Activated CD4-positive, alpha-beta T cell treated with anti-CD3 and anti-CD28 coated beads for 4 hours (primary cell): ENCODE data around the gene RGPD3.
"Not testable (repeated sequence)": the region's sequence is repeated elsewhere in the genome, so short reads cannot be mapped to it uniquely, and the experiment has no call there.

Source experiments
- DNase-seq, 2 donors: peaks; one replicate each; pipeline ENCODE4 v3.0.0-alpha.2; 2020

The RGPD3 gene

DNA sequence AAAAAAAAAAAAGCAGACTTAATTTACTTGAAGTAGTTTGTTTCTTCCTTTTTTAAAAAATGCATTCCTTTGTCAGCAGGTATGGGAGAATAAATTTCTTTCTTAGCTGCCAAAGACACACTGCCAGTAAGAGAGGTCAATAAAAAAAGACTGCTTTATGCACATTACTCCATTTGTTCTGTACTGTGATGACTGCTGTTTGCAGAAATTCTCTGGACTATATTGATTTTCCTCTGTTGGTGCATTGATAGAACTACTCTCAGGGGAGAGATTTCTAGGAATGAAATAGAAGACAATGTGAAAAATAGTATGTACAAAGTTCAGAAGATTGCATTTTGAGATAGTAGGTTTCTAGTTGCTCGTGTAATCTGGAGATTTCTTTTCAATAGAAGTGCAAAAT lies 11.3 kb upstream of the RGPD3 start:
- DNase-seq = not testable (repeated sequence)

DNA sequence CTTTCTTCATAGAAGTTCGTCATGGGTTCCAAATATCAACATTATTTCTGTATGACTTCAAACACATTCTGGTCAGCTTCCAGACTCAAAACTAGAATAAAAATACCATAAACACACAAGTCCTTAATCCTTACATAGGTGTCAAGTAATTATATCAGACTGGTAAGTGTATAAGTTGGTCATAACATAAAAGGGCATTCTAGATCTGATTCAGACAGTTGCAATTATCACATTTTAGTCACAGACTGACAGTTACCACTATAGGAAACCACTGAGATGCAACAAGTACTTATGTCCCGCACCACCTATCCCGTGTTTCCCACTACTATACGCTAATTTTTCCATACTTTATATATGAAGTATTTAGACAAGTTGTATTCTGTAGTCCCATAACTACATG lies 9.4 kb upstream of the RGPD3 start:
- DNase-seq = not testable (repeated sequence)

- DNase-seq = peak; percentile 17 to 49
Observed at GRCh38 chr2:106470658-106471057, 2.4 kb upstream of the RGPD3 start.

DNA sequence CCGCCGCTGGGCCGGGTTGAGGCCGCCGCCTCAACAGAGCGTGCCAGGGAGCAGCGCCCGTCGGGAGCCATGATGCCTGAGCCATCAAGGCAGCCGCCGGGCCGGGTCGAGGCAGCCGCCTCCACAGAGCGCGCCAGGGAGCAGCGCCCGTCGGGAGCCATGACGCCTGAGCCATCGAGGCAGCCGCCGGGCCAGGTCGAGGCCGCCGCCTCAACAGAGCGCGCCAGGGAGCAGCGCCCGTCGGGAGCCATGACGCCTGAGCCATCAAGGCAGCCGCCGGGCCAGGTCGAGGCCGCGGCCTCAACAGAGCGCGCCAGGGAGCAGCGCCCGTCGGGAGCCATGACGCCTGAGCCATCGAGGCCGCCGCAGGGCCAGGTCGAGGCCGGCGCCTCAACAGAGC lies 697 bp downstream of the RGPD3 start:
- DNase-seq = not testable (repeated sequence)

DNA sequence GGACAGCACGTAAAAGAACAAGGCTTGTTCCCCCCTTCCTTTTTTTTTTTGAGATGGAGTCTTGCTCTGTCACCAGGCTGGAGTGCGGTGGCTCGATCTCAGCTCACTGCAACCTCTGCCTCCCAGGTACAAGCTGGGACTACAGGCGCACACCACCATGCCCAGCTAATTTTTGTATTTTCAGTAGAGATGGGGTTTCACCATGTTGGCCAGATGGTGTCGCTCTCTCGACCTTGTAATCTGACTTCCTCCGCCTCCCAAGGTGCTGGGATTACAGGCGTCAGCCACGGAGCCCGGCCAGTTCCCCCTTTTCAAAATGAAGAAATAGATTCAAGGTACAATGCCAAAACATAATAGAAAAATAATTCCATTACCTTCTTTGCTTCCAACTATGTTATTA lies 6.3 kb downstream of the RGPD3 start:
- peak in 1 of 2 donors; percentile 2 for DNase-seq

DNA sequence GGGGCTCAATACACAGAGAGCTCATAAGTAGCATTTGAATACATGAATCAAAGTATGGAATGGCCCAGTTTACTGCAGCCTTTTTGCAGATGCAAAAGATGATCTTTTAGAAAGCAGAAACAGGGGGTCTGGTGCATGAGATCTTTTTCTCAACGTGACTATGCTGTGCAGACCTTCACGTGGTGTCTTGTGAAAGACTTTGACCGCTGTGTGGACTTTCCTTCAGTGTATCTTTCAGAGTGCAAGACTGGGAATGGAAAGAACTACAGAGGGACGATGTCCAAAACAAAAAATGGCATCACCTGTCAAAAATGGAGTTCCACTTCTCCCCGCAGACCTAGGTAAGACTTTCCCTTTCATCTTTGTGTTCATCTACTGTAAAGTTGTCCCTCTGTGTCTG lies 77.5 kb downstream of the RGPD3 start:
- DNase-seq = not testable (repeated sequence)

DNA sequence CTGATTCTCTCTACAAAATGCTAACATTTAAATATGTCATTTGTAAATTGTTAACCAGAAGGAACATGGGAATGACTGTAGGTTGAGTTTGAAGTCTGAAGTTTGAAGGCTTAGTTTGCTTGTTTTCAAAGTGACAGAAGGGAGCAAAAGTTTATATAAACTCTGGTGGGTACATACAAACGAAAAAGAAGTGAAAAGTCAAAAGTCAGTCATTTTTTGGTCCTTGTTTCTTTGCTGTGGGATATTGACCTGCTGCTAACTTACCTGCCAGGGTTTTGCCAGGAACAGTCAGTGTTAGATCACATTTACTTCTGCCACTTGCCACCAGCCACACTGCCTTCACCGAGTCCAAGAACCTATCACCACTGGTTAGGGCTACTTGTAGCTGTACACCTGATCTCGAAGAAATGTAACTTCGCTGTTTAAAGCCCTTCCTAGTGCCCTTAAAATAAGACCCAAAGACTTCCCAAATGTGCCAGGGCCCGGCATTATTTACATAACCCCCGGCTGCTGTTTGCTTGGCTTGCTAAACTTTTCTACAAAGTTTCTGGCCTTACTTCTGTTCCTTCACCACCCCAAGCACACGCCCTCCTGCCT lies 79.3 kb downstream of the RGPD3 start:
- not testable (repeated sequence) for DNase-seq

- not testable (repeated sequence) for DNase-seq
Observed at GRCh38 chr2:106384548-106384947, 83.7 kb downstream of the RGPD3 start.

DNA sequence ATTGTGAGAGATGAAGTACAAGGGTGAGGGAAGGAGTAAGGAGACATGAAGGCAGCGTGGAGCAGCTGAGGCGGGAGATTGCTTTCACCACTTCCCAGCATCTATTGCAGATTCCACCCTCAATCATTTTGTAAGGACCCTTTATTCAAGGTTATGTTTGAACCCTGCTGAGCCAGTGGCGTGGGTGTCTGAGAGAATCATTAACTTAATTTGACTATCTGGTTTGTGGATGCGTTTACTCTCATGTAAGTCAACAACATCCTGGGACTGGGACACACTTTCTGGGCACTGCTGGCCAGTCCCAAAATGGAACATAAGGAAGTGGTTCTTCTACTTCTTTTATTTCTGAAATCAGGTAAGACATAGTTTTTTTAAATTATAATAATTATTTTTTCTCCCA lies 86.3 kb downstream of the RGPD3 start:
- not testable (repeated sequence) for DNase-seq

GRCh38 chr2:106379567-106379966 lies 88.6 kb downstream of the RGPD3 start:
- DNase-seq = not testable (repeated sequence)

DNA sequence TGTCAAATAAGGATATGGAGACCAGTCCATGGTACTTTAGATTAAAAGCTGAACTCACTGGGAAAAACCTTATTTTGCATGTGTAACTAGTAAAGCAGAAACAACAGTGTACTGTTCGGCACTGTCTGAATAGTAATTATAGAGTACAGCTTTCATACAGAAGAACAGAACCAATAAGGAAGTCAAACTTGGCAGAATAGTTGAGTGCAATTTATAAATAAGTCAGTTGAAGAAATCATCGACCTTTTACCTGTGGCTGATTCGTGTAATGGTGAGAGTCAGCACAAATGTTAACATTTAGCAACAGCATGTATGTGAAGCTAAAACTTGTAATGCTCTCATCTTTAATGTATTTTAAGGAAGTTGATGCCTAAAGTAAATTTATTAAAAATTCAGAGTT lies 99.0 kb downstream of the RGPD3 start:
- not testable (repeated sequence) for DNase-seq

DNA sequence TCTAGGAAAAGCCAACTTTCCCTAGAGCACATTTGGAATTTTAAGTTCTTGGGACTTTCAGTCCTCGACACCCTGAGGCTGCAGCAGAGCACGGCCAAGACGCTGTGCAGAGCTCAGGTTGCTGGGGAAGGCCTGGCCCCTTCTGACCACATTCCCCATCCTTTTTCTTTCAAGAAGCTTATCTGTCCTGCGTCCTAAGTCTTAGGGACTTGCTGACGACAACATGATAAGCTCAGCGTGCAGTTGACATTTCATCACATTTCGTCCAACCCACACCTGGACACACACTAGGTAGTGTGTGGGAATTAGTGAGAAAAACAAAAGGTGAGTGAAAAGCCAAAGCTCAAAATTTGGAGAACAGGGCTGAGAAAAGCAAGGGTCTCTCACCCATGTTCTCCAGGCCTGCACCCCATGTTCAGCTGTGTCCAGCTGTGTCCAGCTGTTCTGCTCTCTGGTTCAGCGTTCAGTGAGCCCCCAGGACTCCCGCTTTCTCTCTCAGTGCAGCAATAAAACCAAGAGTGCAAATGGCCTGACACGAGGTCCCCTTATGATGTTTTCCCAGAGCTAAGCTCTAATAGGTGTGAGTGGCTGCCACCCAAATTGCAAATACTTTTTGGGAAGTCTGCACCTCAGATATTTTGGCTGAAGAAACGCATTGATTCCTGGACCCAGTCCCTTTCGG lies 101.9 kb downstream of the RGPD3 start:
- DNase-seq = no peak

- no peak for DNase-seq
Observed at GRCh38 chr2:106363791-106364190, 104.4 kb downstream of the RGPD3 start.

- no peak for DNase-seq
Observed at GRCh38 chr2:106362789-106363188, 105.4 kb downstream of the RGPD3 start.

DNA sequence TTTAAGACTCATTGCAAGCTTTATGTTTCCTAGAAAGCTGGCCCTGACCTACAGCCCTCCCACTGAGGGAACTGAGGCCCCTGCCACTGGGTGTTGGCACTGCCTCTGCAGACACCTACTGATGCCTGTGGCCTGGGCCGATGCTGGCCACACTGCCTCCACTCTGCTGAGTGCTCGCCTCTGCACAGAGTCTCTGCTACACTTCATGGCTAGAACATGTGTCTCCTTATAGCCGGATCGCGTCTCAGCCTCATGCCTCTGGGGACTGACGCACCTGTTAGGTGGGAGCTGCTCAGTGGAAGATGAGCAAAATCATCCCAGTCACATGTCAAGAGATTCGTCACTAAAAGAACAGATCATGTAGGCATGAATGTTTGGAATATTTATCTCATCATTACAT lies 108.7 kb downstream of the RGPD3 start:
- no peak for DNase-seq

DNA sequence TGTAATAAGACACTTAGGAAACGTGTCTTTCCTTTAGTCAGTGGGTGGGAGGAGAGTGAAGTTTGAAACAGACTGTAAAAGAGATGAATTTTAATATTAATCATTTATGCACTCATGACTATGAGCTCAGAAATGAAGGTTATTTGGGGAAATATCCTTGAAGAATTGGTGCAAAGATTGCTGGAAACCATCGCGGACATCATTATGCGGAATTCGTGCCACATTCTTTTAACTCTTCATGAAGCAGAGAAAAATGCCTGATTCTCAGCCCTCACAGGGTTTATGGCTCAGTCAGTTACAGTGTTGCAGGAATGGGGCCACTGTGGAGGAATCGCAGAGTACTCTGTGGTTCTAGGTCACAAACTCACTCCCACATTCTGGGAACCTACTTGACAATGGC lies 109.7 kb downstream of the RGPD3 start:
- DNase-seq = no peak

GRCh38 chr2:106358081-106358480 lies 110.1 kb downstream of the RGPD3 start:
- no peak for DNase-seq

DNA sequence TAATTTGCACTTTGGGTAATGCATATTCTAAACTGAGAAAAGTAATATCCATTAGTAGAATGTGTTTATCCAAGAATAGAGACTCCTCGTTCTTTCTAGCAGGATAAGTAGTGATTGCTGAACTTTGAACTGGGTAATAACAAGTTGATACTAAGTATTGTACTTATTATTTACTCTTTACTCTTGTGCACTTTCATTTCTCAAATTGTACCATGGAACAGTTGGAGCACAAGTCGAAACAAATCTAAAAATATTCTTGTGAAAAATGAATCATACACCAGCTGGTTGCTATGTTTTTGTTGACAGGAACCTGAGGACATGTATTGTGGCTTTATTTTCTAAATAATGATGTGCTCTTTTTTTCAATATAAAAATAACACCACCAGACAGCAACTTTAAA lies 111.9 kb downstream of the RGPD3 start:
- no peak for DNase-seq

DNA sequence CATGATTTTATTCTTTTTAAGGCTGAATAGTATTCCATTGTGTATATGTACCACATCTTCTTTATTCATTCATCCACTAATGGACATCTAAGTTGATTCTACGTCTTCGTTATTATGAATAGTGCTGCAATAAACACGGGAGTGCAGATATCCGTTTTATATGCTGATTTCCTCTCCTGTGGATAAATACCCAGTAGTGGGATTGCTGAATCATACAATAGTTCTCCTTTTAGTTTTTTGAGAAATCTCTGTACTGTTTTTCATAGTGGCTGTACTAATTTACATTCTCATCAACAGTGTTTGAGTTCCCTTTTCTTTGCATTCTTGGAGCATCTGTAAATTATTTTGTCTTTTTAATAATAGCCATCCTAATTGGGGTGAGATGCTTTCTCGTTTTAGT lies 114.5 kb downstream of the RGPD3 start:
- no peak for DNase-seq

GRCh38 chr2:106350980-106351379 lies 117.2 kb downstream of the RGPD3 start:
- DNase-seq = no peak

DNA sequence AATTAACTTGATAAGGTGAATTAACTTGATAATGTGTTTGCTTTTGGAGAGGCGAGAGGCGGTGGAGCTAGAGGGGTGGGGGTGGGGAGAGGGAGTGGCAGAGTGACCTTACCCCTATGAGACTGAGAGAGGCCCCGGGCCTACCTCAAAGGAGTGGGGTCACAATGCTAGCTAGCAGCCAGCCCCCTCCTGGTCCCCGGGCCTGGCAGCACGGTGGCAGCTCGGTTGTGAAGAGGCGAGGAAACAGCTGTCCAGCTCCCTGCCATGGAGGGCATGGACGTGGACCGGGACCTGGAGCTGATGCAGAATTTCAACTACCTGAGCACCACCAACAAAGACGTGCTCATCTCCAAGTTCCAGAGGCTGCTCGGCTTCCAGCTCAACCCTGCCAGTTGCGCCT lies 123.9 kb downstream of the RGPD3 start:
- DNase-seq = no peak

DNA sequence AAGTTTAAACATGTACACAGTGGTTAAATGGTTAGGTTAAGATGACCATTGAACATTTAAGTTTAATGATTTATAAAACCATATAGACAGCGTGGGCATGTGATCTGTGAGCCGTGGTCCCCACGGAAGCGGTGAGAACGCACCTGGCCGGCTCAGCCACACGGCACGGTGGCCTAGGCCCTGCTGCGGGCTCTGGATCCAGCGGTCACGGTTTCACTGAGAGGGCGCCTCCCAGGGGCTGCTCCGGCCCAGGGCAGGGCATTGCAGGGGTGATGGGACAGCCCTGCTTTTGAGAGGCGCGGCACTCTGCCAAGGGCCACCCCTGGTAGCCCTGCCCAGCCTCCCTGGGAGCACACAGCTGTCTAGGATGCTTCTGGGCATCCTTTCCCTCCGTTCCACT lies 124.9 kb downstream of the RGPD3 start:
- DNase-seq = no peak

GRCh38 chr2:106342831-106343251 lies 125.4 kb downstream of the RGPD3 start:
- DNase-seq = no peak

- no peak for DNase-seq
Observed at GRCh38 chr2:106341666-106342065, 126.5 kb downstream of the RGPD3 start.
